ENCODE data around the gene OLFML1.

DNA sequence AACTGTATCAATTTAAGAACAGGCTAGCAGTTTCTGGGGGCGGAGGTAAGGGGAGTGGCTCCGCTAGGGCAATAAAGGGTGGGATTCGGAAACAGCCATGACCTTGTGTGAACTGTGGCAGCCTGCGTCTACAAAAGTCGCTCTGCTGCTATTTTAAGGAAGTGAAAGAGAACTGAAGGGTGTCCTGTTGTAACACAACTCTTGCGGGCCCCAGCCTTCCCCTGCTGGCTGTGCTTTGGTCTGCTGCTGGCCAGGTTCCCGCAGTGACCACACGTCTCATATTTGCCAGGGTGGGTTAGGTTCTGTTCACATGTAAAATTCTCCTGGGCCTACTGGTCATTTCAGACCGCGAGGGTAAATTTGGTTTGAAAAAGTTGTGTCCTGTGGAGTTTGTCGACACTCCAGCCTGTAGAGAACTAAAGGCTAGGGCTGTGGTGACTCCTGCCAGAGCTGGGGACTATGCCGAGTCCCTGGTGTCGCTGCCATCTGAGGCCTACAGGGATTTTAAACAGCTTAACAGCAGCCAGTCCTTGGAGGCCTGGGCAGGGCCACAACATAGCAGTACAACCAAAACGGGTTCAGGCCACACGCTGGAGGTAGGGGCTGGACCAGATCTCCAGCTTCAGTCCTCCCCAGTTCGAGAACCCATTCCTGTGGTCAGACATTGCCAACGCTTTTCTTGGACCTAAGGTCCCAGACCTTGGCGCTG is 27.4 kb downstream of the OLFML1 start:
- TF ChIP-seq, protein P1, sequence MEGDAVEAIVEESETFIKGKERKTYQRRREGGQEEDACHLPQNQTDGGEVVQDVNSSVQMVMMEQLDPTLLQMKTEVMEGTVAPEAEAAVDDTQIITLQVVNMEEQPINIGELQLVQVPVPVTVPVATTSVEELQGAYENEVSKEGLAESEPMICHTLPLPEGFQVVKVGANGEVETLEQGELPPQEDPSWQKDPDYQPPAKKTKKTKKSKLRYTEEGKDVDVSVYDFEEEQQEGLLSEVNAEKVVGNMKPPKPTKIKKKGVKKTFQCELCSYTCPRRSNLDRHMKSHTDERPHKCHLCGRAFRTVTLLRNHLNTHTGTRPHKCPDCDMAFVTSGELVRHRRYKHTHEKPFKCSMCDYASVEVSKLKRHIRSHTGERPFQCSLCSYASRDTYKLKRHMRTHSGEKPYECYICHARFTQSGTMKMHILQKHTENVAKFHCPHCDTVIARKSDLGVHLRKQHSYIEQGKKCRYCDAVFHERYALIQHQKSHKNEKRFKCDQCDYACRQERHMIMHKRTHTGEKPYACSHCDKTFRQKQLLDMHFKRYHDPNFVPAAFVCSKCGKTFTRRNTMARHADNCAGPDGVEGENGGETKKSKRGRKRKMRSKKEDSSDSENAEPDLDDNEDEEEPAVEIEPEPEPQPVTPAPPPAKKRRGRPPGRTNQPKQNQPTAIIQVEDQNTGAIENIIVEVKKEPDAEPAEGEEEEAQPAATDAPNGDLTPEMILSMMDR (IDR thresholded peaks at IDR 0.05), result no peak
- TF ChIP-seq EP300 (IDR thresholded peaks at IDR 0.05) (no peak), POLR2A (IDR thresholded peaks at IDR 0.05) (peak in 1 of 2 donors; percentile 16), POLR2AphosphoS5 (IDR thresholded peaks at IDR 0.05) (peak; percentile 12)
